ENCODE results near the gene SELENOW. TPM values are rescaled to one million over a fixed set of nuclear protein-coding genes. Genes with fewer than 3 reads are reported as not detected.
"Not testable (repeated sequence)": the region's sequence is repeated elsewhere in the genome, so short reads cannot be mapped to it uniquely, and the experiment has no call there.

SELENOW gene
- polyA plus RNA-seq, 3 donors, result 103 to 204 (median 171) TPM

DNA sequence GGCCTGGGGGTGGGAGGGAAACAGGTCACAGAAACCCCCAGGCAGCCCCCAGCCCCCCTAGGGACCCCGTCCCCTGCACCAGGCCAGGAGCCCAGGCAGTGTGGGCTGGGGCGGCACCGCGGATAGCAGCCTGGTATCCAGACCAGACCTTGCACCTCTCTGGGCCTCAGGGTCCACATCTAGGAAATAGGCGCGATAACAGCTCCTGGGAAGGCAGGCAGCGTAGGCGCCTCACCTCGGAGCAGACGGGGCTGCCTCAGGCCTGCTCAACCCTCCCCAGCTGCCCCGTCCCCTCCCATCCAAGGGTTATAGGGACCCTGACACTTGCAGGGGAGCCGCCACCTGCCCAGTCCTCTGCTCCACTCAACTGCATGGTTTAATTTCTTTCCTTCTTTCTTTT lies 25.2 kb downstream of the SELENOW start:
- H3K27ac Mint-ChIP-seq; H3K4me1 ChIP-seq (ENCODE audit: control insufficient read depth in 1 of 2, insufficient read depth in 2 of 2, low read length in 2 of 2): not testable (repeated sequence)

GRCh38 chr19:47804451-47804850 lies 25.9 kb downstream of the SELENOW start, which contains the start of gene TPRX1:
TSS of gene TPRX1 (minus strand) at chr19:47804551. CDS start at chr19:47804539, 12 bp downstream.
- H3K79me2 ChIP-seq (ENCODE audit: insufficient read depth, low read length); H3K36me3 Mint-ChIP-seq; H3K27me3 ChIP-seq (ENCODE audit: control insufficient read depth in 2 of 2, insufficient read depth in 2 of 2, low read length in 2 of 2); intact Hi-C loops (cut with micrococcal nuclease); H3K4me3 Mint-ChIP-seq; H3K27me3 Mint-ChIP-seq (ENCODE audit: low read depth in 3 of 3); H3K4me1 Mint-ChIP-seq; H3K27ac ChIP-seq (ENCODE audit: low read depth in 1 of 2, low read length in 2 of 2); H4K20me1 ChIP-seq (ENCODE audit: insufficient read depth, low read length); H3K4me3 ChIP-seq (replicated peaks in 1 of 3; ENCODE audit: low read depth in 2 of 3, low read length in 3 of 3); H3K4me2 ChIP-seq (replicated peaks; ENCODE audit: extremely low read depth, low read length, poor library complexity, severe bottlenecking); H3K36me3 ChIP-seq (replicated peaks in 1 of 2; ENCODE audit: control insufficient read depth in 1 of 2, insufficient read depth in 2 of 2, low read length in 2 of 2); H3K9ac ChIP-seq (ENCODE audit: insufficient read depth, low read length, poor library complexity, severe bottlenecking); H2AFZ ChIP-seq (ENCODE audit: insufficient read depth, low read depth, low read length, poor library complexity, severe bottlenecking); DNase-seq; H3K4me1 ChIP-seq (ENCODE audit: control insufficient read depth in 1 of 2, insufficient read depth in 2 of 2, low read length in 2 of 2): not testable (repeated sequence)
- 100% methylated on average over 3 of the region's 5 CpGs for WGBS (ENCODE audit: insufficient coverage)
- H3K9me3 ChIP-seq (replicated peaks in 1 of 2; ENCODE audit: control insufficient read depth in 1 of 2, insufficient read depth in 1 of 2, low read length in 2 of 2), result peaks cover 0 to 15% of the 10 kb centered on the region in 2 donors
- Mint-ChIP-seq H3K9me3 (peaks cover 3 to 16% (median 9%) of the 10 kb centered on the region in 7 donors), H3K27ac (peak within 1 kb of the TSS in 1 of 7 donors; percentile 62)

More for the DNA sequence above, 25.2 kb downstream of the SELENOW start:
- H3K79me2 ChIP-seq (ENCODE audit: insufficient read depth, low read length); H3K27me3 Mint-ChIP-seq (ENCODE audit: low read depth in 3 of 3); H3K27me3 ChIP-seq (ENCODE audit: control insufficient read depth in 2 of 2, insufficient read depth in 2 of 2, low read length in 2 of 2); H2AFZ ChIP-seq (ENCODE audit: insufficient read depth, low read depth, low read length, poor library complexity, severe bottlenecking); H3K27ac ChIP-seq (ENCODE audit: low read depth in 1 of 2, low read length in 2 of 2); DNase-seq; H3K4me3 Mint-ChIP-seq; H3K4me1 Mint-ChIP-seq; H3K4me2 ChIP-seq (replicated peaks; ENCODE audit: extremely low read depth, low read length, poor library complexity, severe bottlenecking); H3K36me3 ChIP-seq (replicated peaks in 1 of 2; ENCODE audit: control insufficient read depth in 1 of 2, insufficient read depth in 2 of 2, low read length in 2 of 2); H3K4me3 ChIP-seq (replicated peaks in 1 of 3; ENCODE audit: low read depth in 2 of 3, low read length in 3 of 3); H4K20me1 ChIP-seq (ENCODE audit: insufficient read depth, low read length); H3K36me3 Mint-ChIP-seq; intact Hi-C loops (cut with micrococcal nuclease); H3K9ac ChIP-seq (ENCODE audit: insufficient read depth, low read length, poor library complexity, severe bottlenecking): not testable (repeated sequence)
- H3K9me3 ChIP-seq (replicated peaks in 1 of 2; ENCODE audit: control insufficient read depth in 1 of 2, insufficient read depth in 1 of 2, low read length in 2 of 2), result peaks cover 0 to 15% of the 10 kb centered on the region in 2 donors
- peaks cover 3 to 16% (median 9%) of the 10 kb centered on the region in 7 donors for H3K9me3 Mint-ChIP-seq
- WGBS (ENCODE audit: insufficient coverage), result no CpG with 5 or more reads among the region's 12 CpGs

GRCh38 chr19:47805313-47805712 lies 26.8 kb downstream of the SELENOW start:
- Histone ChIP-seq H2AFZ (ENCODE audit: insufficient read depth, low read depth, low read length, poor library complexity, severe bottlenecking) (no peak overlapping the region), H3K4me2 (replicated peaks; ENCODE audit: extremely low read depth, low read length, poor library complexity, severe bottlenecking) (no peak overlapping the region), H3K4me1 (ENCODE audit: control insufficient read depth in 1 of 2, insufficient read depth in 2 of 2, low read length in 2 of 2) (no peaks in the 10 kb centered on the region), H3K27ac (ENCODE audit: low read depth in 1 of 2, low read length in 2 of 2) (no peak overlapping the region), H3K79me2 (ENCODE audit: insufficient read depth, low read length) (no peaks in the 10 kb centered on the region), H3K9me3 (replicated peaks in 1 of 2; ENCODE audit: control insufficient read depth in 1 of 2, insufficient read depth in 1 of 2, low read length in 2 of 2) (peaks cover 0 to 15% of the 10 kb centered on the region in 2 donors), H3K4me3 (replicated peaks in 1 of 3; ENCODE audit: low read depth in 2 of 3, low read length in 3 of 3) (no peak overlapping the region), H3K36me3 (replicated peaks in 1 of 2; ENCODE audit: control insufficient read depth in 1 of 2, insufficient read depth in 2 of 2, low read length in 2 of 2) (no peaks in the 10 kb centered on the region), H3K27me3 (ENCODE audit: control insufficient read depth in 2 of 2, insufficient read depth in 2 of 2, low read length in 2 of 2) (no peaks in the 10 kb centered on the region), H3K9ac (ENCODE audit: insufficient read depth, low read length, poor library complexity, severe bottlenecking) (no peak overlapping the region), H4K20me1 (ENCODE audit: insufficient read depth, low read length) (no peaks in the 10 kb centered on the region)
- intact Hi-C loops (cut with micrococcal nuclease), result no loop called here
- H3K36me3 Mint-ChIP-seq, result no peaks in the 10 kb centered on the region
- TF ChIP-seq, protein P1, sequence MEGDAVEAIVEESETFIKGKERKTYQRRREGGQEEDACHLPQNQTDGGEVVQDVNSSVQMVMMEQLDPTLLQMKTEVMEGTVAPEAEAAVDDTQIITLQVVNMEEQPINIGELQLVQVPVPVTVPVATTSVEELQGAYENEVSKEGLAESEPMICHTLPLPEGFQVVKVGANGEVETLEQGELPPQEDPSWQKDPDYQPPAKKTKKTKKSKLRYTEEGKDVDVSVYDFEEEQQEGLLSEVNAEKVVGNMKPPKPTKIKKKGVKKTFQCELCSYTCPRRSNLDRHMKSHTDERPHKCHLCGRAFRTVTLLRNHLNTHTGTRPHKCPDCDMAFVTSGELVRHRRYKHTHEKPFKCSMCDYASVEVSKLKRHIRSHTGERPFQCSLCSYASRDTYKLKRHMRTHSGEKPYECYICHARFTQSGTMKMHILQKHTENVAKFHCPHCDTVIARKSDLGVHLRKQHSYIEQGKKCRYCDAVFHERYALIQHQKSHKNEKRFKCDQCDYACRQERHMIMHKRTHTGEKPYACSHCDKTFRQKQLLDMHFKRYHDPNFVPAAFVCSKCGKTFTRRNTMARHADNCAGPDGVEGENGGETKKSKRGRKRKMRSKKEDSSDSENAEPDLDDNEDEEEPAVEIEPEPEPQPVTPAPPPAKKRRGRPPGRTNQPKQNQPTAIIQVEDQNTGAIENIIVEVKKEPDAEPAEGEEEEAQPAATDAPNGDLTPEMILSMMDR (IDR thresholded peaks at IDR 0.05), result no peak
- H3K4me3 Mint-ChIP-seq, result no peak overlapping the region
- DNase-seq, result no peak
- no peaks in the 10 kb centered on the region for H3K4me1 Mint-ChIP-seq
- 94% methylated on average over 10 of the region's 10 CpGs for WGBS (ENCODE audit: insufficient coverage)
- peak overlapping the region in 1 of 7 donors; percentile 62 for H3K27ac Mint-ChIP-seq
- H3K9me3 Mint-ChIP-seq, result peaks cover 3 to 16% (median 9%) of the 10 kb centered on the region in 7 donors
- peaks cover 0 to 5% (median 5%) of the 10 kb centered on the region in 3 donors for H3K27me3 Mint-ChIP-seq (ENCODE audit: low read depth in 3 of 3)
